Measurements from ENCODE around the gene HIPK2. TPM values are rescaled to one million over a fixed set of nuclear protein-coding genes. Genes with fewer than 3 reads are reported as not detected.

HIPK2 gene
- total and polyA plus RNA-seq, 10 of the 15 experiments (the other 5 are each of a cell fraction or from before 2014, with no cell fraction given), result 1.7 to 39.0 (median 9.4) TPM

- RAD21 ChIA-PET (ENCODE audit: unreplicated experiment), result interaction anchor here (1.4 to 1.5 kb wide), 2 partner anchors 32 to 39 kb away, joined by 3 read pairs; no protein-coding TSS in a partner anchor
- Histone ChIP-seq H3K36me3 (ENCODE audit: control insufficient read depth in 2 of 2, insufficient read depth in 2 of 2, low read length in 1 of 2) (peaks cover 4 to 13% of the 10 kb centered on the region in 2 experiments; a peak in 3 of 4 replicates), H3K79me2 (ENCODE audit: control insufficient read depth, insufficient read depth, low read length) (no peaks in the 10 kb centered on the region), H3K9me3 (replicated peaks; ENCODE audit: control insufficient read depth, insufficient read depth, low read length) (no peaks in the 10 kb centered on the region), H3K4me3 (no peak overlapping the region), H3K4me1 (ENCODE audit: control insufficient read depth, insufficient read depth, low read length) (peaks cover 1% of the 10 kb centered on the region), H3K27me3 (replicated peaks in 1 of 2; ENCODE audit: control insufficient read depth in 2 of 2, insufficient read depth in 2 of 2, low read length in 1 of 2) (no peaks in the 10 kb centered on the region), H2AFZ (ENCODE audit: control insufficient read depth, low read depth, low read length) (no peak overlapping the region), H3K4me2 (ENCODE audit: control insufficient read depth, insufficient read depth) (no peak overlapping the region), H4K20me1 (ENCODE audit: control insufficient read depth, insufficient read depth) (0 out of 2 replicates have a peak, but pooled peaks cover 2% of the 10 kb centered on the region), H3K27ac (ENCODE audit: control insufficient read depth, insufficient read depth) (no peak overlapping the region), H3K9ac (ENCODE audit: control insufficient read depth, insufficient read depth, low read length) (no peak overlapping the region)
- TF ChIP-seq MAX (IDR thresholded peaks at IDR 0.05; ENCODE audit: low read depth, low read length), result no peak
- TF ChIP-seq EED (IDR thresholded peaks at IDR 0.05; ENCODE audit: low read depth), result no peak
- no peak for TF ChIP-seq RAD51 (IDR thresholded peaks at IDR 0.05)
- TF ChIP-seq, protein P1, sequence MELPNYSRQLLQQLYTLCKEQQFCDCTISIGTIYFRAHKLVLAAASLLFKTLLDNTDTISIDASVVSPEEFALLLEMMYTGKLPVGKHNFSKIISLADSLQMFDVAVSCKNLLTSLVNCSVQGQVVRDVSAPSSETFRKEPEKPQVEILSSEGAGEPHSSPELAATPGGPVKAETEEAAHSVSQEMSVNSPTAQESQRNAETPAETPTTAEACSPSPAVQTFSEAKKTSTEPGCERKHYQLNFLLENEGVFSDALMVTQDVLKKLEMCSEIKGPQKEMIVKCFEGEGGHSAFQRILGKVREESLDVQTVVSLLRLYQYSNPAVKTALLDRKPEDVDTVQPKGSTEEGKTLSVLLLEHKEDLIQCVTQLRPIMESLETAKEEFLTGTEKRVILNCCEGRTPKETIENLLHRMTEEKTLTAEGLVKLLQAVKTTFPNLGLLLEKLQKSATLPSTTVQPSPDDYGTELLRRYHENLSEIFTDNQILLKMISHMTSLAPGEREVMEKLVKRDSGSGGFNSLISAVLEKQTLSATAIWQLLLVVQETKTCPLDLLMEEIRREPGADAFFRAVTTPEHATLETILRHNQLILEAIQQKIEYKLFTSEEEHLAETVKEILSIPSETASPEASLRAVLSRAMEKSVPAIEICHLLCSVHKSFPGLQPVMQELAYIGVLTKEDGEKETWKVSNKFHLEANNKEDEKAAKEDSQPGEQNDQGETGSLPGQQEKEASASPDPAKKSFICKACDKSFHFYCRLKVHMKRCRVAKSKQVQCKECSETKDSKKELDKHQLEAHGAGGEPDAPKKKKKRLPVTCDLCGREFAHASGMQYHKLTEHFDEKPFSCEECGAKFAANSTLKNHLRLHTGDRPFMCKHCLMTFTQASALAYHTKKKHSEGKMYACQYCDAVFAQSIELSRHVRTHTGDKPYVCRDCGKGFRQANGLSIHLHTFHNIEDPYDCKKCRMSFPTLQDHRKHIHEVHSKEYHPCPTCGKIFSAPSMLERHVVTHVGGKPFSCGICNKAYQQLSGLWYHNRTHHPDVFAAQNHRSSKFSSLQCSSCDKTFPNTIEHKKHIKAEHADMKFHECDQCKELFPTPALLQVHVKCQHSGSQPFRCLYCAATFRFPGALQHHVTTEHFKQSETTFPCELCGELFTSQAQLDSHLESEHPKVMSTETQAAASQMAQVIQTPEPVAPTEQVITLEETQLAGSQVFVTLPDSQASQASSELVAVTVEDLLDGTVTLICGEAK (IDR thresholded peaks at IDR 0.05; ENCODE audit: borderline replicate concordance), result no peak
- TF ChIP-seq MYB (IDR thresholded peaks at IDR 0.05; ENCODE audit: borderline replicate concordance, low read depth, low read length), result no peak
- TF ChIP-seq HSF1 (IDR thresholded peaks at IDR 0.05; ENCODE audit: low read depth, low read length), result no peak
- TF ChIP-seq, protein P2, sequence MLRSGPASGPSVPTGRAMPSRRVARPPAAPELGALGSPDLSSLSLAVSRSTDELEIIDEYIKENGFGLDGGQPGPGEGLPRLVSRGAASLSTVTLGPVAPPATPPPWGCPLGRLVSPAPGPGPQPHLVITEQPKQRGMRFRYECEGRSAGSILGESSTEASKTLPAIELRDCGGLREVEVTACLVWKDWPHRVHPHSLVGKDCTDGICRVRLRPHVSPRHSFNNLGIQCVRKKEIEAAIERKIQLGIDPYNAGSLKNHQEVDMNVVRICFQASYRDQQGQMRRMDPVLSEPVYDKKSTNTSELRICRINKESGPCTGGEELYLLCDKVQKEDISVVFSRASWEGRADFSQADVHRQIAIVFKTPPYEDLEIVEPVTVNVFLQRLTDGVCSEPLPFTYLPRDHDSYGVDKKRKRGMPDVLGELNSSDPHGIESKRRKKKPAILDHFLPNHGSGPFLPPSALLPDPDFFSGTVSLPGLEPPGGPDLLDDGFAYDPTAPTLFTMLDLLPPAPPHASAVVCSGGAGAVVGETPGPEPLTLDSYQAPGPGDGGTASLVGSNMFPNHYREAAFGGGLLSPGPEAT (IDR thresholded peaks at IDR 0.05; ENCODE audit: low read depth), result no peak
- no peak for TF ChIP-seq GABPA (IDR thresholded peaks at IDR 0.05; ENCODE audit: low read depth)
- no peak for TF ChIP-seq MXI1 (IDR thresholded peaks at IDR 0.05; ENCODE audit: low read depth, low read length)
- no peak for TF ChIP-seq ZZZ3 (IDR thresholded peaks at IDR 0.05; ENCODE audit: control insufficient read depth, insufficient read length, low read depth)
- TF ChIP-seq TAF1 (IDR thresholded peaks at IDR 0.05; ENCODE audit: borderline replicate concordance, low read depth, low read length), result no peak
- no peak for TF ChIP-seq HDGF (IDR thresholded peaks at IDR 0.05)
- no peak for TF ChIP-seq NFYB (IDR thresholded peaks at IDR 0.05; ENCODE audit: insufficient read depth, low read depth, low read length)
- POLR2A ChIA-PET, result interaction anchor here (1.3 kb wide), 1 partner anchor 73 kb away, joined by 3 read pairs; no protein-coding TSS in a partner anchor
- no TSS peak for BruUV-seq (replicated peaks)
- intact Hi-C loops (cut with micrococcal nuclease; ENCODE audit: unreplicated experiment), result no loop called here
- no peak for FAIRE-seq
- no peak for ATAC-seq
- no peak for DNase-seq (ENCODE audit: low read depth, low spot score)
- CTCF ChIA-PET, result interaction anchor here (1.6 to 1.8 kb wide), 2 partner anchors 142 to 361 kb away, joined by 4 to 7 read pairs; no protein-coding TSS in a partner anchor
- SMC1A ChIA-PET (ENCODE audit: uncharacterized antibody, unreplicated experiment), result interaction anchor here (0.9 kb wide), 1 partner anchor 19 kb away, joined by 3 read pairs; no protein-coding TSS in a partner anchor
- in situ Hi-C loops (cut with MboI), result loop anchor here (5.0 kb wide), 1 partner anchor 361 kb away; no protein-coding TSS in a partner anchor
- 96% methylated on average over 14 of the region's 14 CpGs for WGBS (ENCODE audit: insufficient coverage, insufficient replicate concordance, low lambda C conversion rate, missing lambda C conversion rate)
These were observed 136.3 kb downstream of the HIPK2 start for GRCh38 chr7:139641337-139641992.

Measured in GM12878 (cell line).